H9 (cell line): Measurements from ENCODE around the gene GPR146. TPM values are rescaled to one million over a fixed set of nuclear protein-coding genes. Genes with fewer than 3 reads are reported as not detected.

ENCODE experiments used
- DNase-seq: peaks from one replicate; pipeline ENCODE4 v3.0.0-alpha.2; 2017
- H2AFZ ChIP-seq: one replicate; pipeline ENCODE4 v1.6.1; 2013; ENCODE audit warnings: mild to moderate bottlenecking, low read length, control low read depth, moderate library complexity
- H2AK5ac ChIP-seq: 2 replicates; pipeline ENCODE4 v1.6.1; 2013; ENCODE audit warnings: low read length, control low read depth, mixed read lengths; ENCODE audit not compliant: insufficient read length
- H2BK120ac ChIP-seq: one replicate; pipeline ENCODE4 v1.6.1; 2013; ENCODE audit warnings: low read depth, mild to moderate bottlenecking, low read length, control low read depth, inconsistent platforms; ENCODE audit not compliant: poor library complexity, severe bottlenecking
- H2BK12ac ChIP-seq: 2 replicates; pipeline ENCODE4 v1.6.1; 2013; ENCODE audit warnings: low read length, control low read depth, mixed read lengths, low read depth; ENCODE audit not compliant: insufficient read length
- H2BK15ac ChIP-seq: 2 replicates; pipeline ENCODE4 v1.6.1; 2013; ENCODE audit warnings: low read depth, low read length, control low read depth
- H2BK20ac ChIP-seq: one replicate; pipeline ENCODE4 v1.6.1; 2013; ENCODE audit warnings: low read depth, mild to moderate bottlenecking, low read length, control low read depth, inconsistent platforms; ENCODE audit not compliant: poor library complexity, severe bottlenecking
- H2BK5ac ChIP-seq: 2 replicates; pipeline ENCODE4 v1.6.1; 2013; ENCODE audit warnings: low read length, control low read depth, mixed read lengths; ENCODE audit not compliant: insufficient read length
- H3K14ac ChIP-seq: 2 replicates; pipeline ENCODE4 v1.6.1; 2013; ENCODE audit warnings: low read length, control low read depth; ENCODE audit not compliant: insufficient read depth
- H3K18ac ChIP-seq: 2 replicates; pipeline ENCODE4 v1.6.1; 2013; ENCODE audit warnings: low read depth, mild to moderate bottlenecking, mixed read lengths, low read length, control low read depth; ENCODE audit not compliant: insufficient read length
- H3K23ac ChIP-seq: 2 replicates; pipeline ENCODE4 v1.6.1; 2013; ENCODE audit warnings: low read length, control low read depth, mixed read lengths, low read depth; ENCODE audit not compliant: insufficient read length
- H3K23me2 ChIP-seq: 2 replicates; pipeline ENCODE4 v1.6.1; 2013; ENCODE audit warnings: low read depth, mild to moderate bottlenecking, mixed read lengths, low read length, control low read depth; ENCODE audit not compliant: insufficient read length, poor library complexity, severe bottlenecking
- H3K27ac ChIP-seq: 2 replicates; pipeline ENCODE4 v1.5.1; 2013; ENCODE audit warnings: low read length, control low read depth, mixed read lengths, low read depth; ENCODE audit not compliant: insufficient read length
- H3K27me3 ChIP-seq: 2 replicates; pipeline ENCODE4 v1.6.1; 2013; ENCODE audit warnings: low read length, control low read depth, inconsistent platforms; ENCODE audit not compliant: insufficient read depth
- H3K4ac ChIP-seq: 2 replicates; pipeline ENCODE4 v1.6.1; 2013; ENCODE audit warnings: low read depth, mild to moderate bottlenecking, control low read depth, inconsistent platforms, low read length, moderate library complexity
- H3K4me1 ChIP-seq: 2 replicates; pipeline ENCODE4 v1.6.1; 2013; ENCODE audit warnings: low read length, control low read depth, inconsistent platforms; ENCODE audit not compliant: insufficient read depth
- H3K4me2 ChIP-seq: 2 replicates; pipeline ENCODE4 v1.6.1; 2013; ENCODE audit warnings: low read length, control low read depth, mixed read lengths; ENCODE audit not compliant: insufficient read length, insufficient read depth
- H3K56ac ChIP-seq: 2 replicates; pipeline ENCODE4 v1.6.1; 2013; ENCODE audit warnings: low read depth, mild to moderate bottlenecking, mixed read lengths, low read length, control low read depth; ENCODE audit not compliant: insufficient read length
- H3K79me1 ChIP-seq: 2 replicates; pipeline ENCODE4 v1.6.1; 2013; ENCODE audit warnings: low read depth, mild to moderate bottlenecking, moderate library complexity, low read length, control low read depth, inconsistent platforms; ENCODE audit not compliant: insufficient read depth, poor library complexity, severe bottlenecking
- H3K79me2 ChIP-seq: 2 replicates; pipeline ENCODE4 v1.6.1; 2013; ENCODE audit warnings: low read length, control low read depth, inconsistent platforms; ENCODE audit not compliant: insufficient read depth
- H3K9ac ChIP-seq: 2 replicates; pipeline ENCODE4 v1.6.1; 2013; ENCODE audit warnings: low read length, control low read depth, mixed read lengths; ENCODE audit not compliant: insufficient read length; ENCODE audit errors: extremely low read depth
- H3K9me3 ChIP-seq: one replicate; pipeline ENCODE4 v1.6.1; 2013; ENCODE audit warnings: low read depth, low read length, inconsistent platforms; ENCODE audit not compliant: control insufficient read depth
- H3T11ph ChIP-seq: one replicate; pipeline ENCODE4 v1.6.1; 2013; ENCODE audit warnings: mild to moderate bottlenecking, low read length, control low read depth, inconsistent platforms
- H4K20me1 ChIP-seq: one replicate; pipeline ENCODE4 v1.6.1; 2013; ENCODE audit not compliant: control insufficient read depth, insufficient read length, insufficient read depth
- H4K5ac ChIP-seq: 2 replicates; pipeline ENCODE4 v1.6.1; 2013; ENCODE audit warnings: low read depth, mild to moderate bottlenecking, mixed read lengths, low read length, control low read depth; ENCODE audit not compliant: insufficient read length
- H4K8ac ChIP-seq: replicated peaks from 2 replicates; pipeline ENCODE4 v1.6.1; 2013; ENCODE audit warnings: low read length, control low read depth, mixed read lengths, low read depth; ENCODE audit not compliant: insufficient read length
- H4K91ac ChIP-seq: 2 replicates; pipeline ENCODE4 v1.6.1; 2013; ENCODE audit warnings: low read depth, mild to moderate bottlenecking, moderate library complexity, mixed read lengths, low read length, control low read depth; ENCODE audit not compliant: insufficient read length
- H3K27ac Mint-ChIP-seq, 3 experiments: 2 replicates in 2 of 3; 3 replicates in 1 of 3; pipeline ENCODE4 v1.8.0; 2020 to 2021; ENCODE audit warnings: mixed read lengths in 3 of 3, mild to moderate bottlenecking in 1 of 3, moderate library complexity in 1 of 3
- H3K27me3 Mint-ChIP-seq: 2 replicates; pipeline ENCODE4 v1.8.0; 2021; ENCODE audit warnings: low read depth, mild to moderate bottlenecking, moderate library complexity, mixed read lengths
- H3K36me3 Mint-ChIP-seq, 3 experiments: 2 replicates in 2 of 3; 3 replicates in 1 of 3; pipeline ENCODE4 v1.8.0; 2020 to 2021; ENCODE audit warnings: low read depth in 3 of 3, mixed read lengths in 3 of 3; ENCODE audit not compliant: insufficient read depth in 1 of 3
- H3K4me1 Mint-ChIP-seq, 2 experiments: 2 replicates each; pipeline ENCODE4 v1.8.0; 2020; ENCODE audit warnings: mixed read lengths in 2 of 2
- H3K4me3 Mint-ChIP-seq, 2 experiments: 2 replicates in 1 of 2; 3 replicates in 1 of 2; pipeline ENCODE4 v1.8.0; 2020 to 2021; ENCODE audit warnings: mild to moderate bottlenecking in 2 of 2, mixed read lengths in 2 of 2, moderate library complexity in 1 of 2
- H3K9me3 Mint-ChIP-seq, 2 experiments: 2 replicates in 1 of 2; 3 replicates in 1 of 2; pipeline ENCODE4 v1.8.0; 2020; ENCODE audit warnings: mild to moderate bottlenecking in 2 of 2, mixed read lengths in 2 of 2, moderate library complexity in 1 of 2
- CTCF ChIP-seq: fragments of 200-600 bp; sonication (generic); conservative IDR thresholded peaks from 3 replicates; pipeline ENCODE4 v1.8.0; 2021; ENCODE audit warnings: antibody characterized with exemption, mild to moderate bottlenecking
- WGBS: extraction: QIAGEN DNeasy Blood & Tissue Kit; methylation state at CpG from one replicate; pipeline ENCODE4 v1.1.7; 2013; ENCODE audit warnings: missing lambda C conversion rate, low lambda C conversion rate, mixed read lengths; ENCODE audit not compliant: insufficient read length; ENCODE audit errors: extremely low coverage; 5-methylcytosine and 5-hydroxymethylcytosine counted together
- total RNA-seq: library from RNA; stranded (reverse); gene quantifications from 2 replicates; pipeline ENCODE4 v1.2.1, GENCODE V29; 2021

GPR146 gene
- total RNA-seq, 1 experiment from 2014 or later = 1.4 TPM

GRCh38 chr7:1085910-1086421 is 41.6 kb downstream of the GPR146 start:
- Mint-ChIP-seq H3K4me3 (no peak overlapping the region), H3K4me1 (peaks cover 20 to 22% of the 10 kb centered on the region in 2 experiments), H3K9me3 (no peaks in the 10 kb centered on the region), H3K27me3 (no peaks in the 10 kb centered on the region), H3K27ac (no peak overlapping the region), H3K36me3 (peaks cover 0 to 3% (median 0%) of the 10 kb centered on the region in 3 experiments; a peak in 2 of 7 replicates)
- Histone ChIP-seq H3K79me2 (no peaks in the 10 kb centered on the region), H3K4ac (no peak overlapping the region), H3T11ph (no peak overlapping the region), H3K4me2 (no peak overlapping the region), H3K9me3 (no peaks in the 10 kb centered on the region), H3K9ac (no peak overlapping the region), H2BK120ac (no peak overlapping the region), H2BK12ac (no peak overlapping the region), H3K27me3 (no peaks in the 10 kb centered on the region), H3K27ac (no peak overlapping the region), H2BK5ac (no peak overlapping the region), H2AK5ac (no peak overlapping the region), H3K23ac (no peak overlapping the region), H2BK15ac (no peak overlapping the region), H3K56ac (no peak overlapping the region), H4K5ac (no peak overlapping the region), H3K4me1 (peaks cover 2% of the 10 kb centered on the region; the same call in 1 of the 2 replicates), H3K79me1 (no peaks in the 10 kb centered on the region), H3K23me2 (peaks cover 3% of the 10 kb centered on the region), H4K91ac (no peak overlapping the region), H3K18ac (no peak overlapping the region), H2BK20ac (no peak overlapping the region), H4K8ac (no peak overlapping the region), H3K14ac (no peak overlapping the region), H2AFZ (no peak overlapping the region), H4K20me1 (no peaks in the 10 kb centered on the region)
- WGBS = no CpG with 5 or more reads among the region's 11 CpGs
- no peak for TF ChIP-seq CTCF
- no peak for DNase-seq
